ENCODE measurements around the gene TECPR1.

The TECPR1 gene, protein sequence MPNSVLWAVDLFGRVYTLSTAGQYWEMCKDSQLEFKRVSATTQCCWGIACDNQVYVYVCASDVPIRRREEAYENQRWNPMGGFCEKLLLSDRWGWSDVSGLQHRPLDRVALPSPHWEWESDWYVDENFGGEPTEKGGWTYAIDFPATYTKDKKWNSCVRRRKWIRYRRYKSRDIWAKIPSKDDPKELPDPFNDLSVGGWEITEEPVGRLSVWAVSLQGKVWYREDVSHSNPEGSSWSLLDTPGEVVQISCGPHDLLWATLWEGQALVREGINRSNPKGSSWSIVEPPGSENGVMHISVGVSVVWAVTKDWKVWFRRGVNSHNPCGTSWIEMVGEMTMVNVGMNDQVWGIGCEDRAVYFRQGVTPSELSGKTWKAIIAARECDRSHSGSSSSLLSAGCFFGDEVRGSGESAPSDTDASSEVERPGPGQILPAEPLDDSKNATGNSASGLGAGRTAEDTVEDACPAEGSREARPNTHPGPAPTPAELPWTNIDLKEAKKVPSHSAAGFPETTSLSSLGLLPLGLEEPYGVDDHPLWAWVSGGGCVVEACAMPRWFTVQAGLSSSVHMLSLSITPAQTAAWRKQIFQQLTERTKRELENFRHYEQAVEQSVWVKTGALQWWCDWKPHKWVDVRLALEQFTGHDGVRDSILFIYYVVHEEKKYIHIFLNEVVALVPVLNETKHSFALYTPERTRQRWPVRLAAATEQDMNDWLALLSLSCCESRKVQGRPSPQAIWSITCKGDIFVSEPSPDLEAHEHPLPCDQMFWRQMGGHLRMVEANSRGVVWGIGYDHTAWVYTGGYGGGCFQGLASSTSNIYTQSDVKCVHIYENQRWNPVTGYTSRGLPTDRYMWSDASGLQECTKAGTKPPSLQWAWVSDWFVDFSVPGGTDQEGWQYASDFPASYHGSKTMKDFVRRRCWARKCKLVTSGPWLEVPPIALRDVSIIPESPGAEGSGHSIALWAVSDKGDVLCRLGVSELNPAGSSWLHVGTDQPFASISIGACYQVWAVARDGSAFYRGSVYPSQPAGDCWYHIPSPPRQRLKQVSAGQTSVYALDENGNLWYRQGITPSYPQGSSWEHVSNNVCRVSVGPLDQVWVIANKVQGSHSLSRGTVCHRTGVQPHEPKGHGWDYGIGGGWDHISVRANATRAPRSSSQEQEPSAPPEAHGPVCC

DNA sequence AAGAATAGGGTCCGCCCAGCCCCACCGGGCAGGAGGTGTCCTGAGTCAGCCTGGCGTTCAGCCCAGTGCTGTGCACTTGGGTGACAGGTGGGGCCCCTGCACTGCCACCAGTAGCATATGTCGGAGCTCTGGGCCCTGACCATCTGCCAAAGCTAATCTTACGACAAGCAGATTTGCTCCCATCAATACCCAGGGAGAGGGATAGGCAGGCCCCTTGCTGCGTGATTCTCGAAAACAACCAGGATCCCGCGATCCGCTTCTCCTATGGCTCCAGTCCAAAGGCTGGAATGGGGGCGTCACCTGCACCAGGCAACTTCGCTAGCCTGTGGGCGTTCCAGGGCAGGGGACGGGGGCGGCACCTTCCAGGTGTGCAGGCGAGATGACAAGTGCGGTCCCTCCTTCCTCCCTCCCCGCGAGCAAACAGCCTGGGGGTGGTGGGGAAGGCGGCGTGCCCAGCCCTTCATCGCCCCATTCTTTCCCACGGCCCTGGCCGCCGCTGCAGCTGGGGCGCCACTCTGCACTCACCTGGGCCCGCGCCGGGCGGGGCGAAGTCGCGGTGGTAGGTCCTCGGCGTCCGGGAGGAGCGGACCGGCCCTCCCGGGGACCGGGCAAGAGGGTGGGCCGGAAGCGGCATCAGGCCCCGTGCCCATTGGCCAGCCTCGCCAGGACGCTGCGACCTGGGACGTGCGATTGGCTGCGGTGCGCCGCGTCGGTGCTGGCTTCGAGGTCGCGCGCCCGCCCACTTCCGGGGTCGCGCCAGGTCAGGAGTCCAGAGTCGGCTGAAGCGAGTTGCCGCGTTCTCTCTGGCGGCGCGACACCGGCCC, at the start of gene TECPR1:
Gene TECPR1, minus strand, starts transcription at position 632 of the 824 bp plus-strand sequence. CDS start 6,086 bp downstream, outside the sequence.
- peak; percentile 87 for DNase-seq (ENCODE audit: low read depth)

DNA sequence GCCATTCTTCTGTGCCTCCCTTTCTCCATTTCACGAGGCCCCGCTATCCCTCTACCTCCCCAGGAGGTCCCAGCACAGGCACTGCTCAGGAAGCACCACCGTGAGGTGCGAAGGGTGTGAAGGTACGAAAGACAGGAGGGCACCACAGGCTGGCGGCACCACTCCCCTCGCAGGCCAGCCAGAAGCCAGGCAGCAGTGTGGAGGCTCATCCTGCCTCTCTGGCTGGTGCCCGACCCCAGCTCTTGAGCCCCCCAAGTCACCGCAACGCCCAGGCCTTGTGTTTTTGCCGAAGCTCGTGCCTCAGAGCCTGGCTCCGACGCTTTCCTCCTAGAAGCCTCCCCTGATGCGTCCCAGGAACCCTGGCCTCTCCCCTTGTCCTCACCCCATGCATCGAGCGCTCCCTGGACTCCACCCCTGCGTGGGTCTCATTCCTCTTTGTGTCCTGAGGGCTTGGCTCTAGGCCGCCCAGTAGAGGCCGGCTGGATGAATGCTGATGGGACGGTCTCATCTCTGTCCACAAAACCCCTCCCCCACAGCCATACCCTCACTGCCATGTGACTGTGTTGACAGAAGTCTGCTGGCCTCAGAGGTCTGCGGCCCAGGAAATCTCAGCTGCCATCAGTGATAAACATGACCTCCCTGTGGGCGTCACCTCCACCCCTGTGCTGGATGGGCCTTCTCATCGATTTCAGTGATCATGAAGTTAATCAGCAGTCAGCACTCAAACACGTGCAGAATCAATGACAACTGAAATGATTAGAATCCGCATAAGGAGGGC, 48.8 kb upstream of the TECPR1 start:
- DNase-seq (ENCODE audit: low read depth), result no peak

DNA sequence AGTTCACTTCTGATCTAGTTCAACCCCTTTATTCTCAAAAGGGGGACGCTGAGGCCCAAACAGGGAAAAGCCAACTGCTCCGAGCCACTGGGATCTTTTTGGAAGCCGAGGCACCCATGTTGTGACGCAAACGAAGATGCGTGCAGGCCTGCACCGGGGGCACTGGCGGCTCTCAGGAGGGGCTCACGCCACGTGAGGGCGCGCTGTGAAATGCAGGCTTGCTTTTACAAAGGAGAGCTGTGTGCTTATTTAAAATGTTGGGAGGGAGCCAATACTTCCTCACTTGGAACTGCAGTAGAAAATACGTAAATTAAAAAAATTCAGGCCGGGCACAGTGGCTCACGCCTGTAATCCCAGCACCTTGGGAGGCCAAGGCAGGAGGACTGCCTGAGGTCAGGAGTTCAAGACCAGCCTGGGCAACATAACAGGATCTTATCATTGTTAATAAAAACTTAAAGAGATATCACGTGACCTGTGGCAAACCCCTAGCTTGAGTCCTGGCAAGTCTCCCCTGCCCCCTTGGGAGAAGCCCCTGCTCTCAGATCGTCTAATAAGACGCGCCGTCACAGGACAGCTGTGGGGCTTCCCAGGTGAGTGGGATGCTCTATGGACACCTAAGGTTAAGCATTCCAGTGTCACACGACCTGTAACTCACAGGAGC, 45.7 kb upstream of the TECPR1 start:
- DNase-seq (ENCODE audit: low read depth), result no peak

DNA sequence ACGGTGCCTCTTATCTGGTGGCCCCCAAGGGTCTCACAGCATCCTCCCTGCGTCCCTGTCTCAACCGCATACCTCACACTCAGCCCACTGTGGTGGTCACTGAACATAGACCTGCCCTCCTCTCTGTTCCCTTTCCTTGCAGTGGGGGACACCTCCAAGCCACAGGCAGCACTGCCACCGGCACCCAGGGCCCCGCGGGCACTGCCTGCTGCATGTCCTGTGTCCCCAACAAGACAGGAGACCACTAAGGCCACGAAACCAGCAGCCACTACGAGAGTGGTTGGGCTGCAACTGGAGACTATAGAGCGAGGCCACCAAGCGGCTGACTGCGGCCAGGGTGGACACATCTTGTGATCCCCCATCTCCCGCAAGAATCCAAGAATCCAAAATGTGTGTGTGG, 44.8 kb upstream of the TECPR1 start:
- no peak for DNase-seq (ENCODE audit: low read depth)

DNA sequence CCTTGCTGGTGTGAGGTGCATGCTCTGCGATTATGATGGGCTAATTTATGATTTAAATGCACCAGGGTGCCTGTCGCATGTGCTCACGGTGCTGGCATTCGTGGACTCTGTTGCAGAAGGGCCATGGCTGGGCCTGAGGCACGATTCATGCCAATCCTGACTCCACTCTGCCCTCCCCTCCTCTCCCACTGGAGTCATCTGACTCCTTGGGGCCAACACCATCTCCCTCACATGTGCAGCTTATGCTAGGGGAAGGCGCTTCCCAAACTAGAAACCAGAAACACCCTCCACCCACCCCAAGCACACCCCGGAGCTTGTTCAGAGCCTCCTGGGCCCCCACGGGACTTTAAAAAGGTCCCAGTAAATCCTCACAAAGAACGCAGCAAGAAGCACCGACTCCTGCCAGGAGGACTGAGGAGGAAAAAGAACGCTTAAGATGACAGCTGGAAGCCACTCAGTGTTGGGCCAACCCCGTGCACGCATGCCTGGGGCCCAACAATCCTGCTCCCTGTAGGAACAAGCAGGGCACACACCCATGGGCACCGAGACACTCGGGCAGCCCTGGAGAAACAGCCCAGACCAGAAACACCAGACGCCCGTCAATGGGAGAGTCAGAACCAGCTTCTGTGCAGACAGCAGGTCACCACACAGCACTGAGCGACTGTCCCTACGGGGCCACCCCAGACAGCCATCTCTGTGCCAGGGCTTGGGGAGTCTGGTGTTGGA, 43.6 kb upstream of the TECPR1 start:
- DNase-seq (ENCODE audit: low read depth), result no peak

DNA sequence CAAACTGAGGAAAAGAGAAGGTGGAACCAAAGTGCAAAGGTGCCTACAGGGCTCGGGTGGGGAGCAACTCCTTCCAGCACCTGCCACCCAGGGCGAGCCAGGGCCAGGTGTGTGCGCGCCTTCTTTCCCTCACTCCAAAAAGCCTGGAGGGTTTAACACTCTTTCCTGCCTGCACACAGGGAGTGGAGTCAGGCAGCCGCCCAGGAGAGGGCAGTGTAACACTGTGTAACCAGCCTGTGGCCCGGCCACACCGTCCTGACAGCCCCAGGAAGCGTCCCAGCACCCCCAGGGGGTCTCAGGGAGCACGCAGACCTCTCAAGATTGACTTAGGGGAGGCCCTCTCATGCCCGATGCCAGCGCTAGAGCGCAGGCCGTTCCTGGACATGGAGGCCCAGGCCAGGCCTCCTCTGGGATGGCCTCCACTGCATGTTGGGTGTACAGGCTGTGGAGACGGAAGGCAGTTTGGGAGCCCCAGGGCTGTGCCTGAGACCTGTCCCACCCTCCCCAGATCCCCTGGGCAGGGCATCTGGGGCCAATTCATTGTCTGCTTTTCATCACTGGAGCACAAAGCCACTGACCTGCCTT, 42.9 kb upstream of the TECPR1 start:
- no peak for DNase-seq (ENCODE audit: low read depth)

DNA sequence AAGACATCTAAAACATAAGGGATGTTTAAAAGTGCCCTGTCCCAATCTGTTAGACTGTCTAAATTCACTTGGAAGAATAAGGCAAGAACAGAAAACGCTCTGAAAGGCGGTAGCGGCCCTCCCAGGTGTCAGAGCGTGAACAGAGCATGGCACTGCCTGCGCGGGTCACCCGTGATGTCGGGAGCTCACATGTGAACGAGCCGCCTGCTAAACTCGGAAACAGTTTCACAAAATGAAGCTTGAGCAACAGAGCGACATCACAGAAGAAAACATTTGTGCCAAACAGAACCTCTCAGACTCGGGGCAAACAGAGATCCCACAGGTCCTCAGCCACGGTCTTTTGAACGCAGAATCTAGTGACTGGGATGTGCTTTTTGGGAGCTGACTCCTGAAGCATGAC, 42.3 kb upstream of the TECPR1 start:
- DNase-seq (ENCODE audit: low read depth), result no peak

DNA sequence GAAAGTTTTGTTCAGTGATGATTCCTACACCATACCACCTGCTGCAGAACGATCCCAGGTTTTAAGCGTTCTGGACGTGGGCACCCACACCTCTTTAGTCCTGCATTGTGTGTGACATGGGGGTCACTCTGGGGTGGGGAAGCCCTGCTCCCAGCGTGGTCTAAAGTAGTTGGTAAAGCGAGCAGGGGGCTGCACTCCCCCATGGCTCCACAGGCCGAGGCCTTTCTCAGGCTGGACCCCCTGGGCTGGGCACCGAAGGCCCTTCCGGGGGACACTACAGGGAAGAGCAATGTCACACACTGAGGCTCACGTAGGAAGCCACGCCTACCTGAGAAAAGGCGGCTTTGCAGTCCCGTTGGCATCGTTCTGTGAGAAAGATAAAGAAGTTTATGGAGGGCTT, 41.7 kb upstream of the TECPR1 start:
- no peak for DNase-seq (ENCODE audit: low read depth)

DNA sequence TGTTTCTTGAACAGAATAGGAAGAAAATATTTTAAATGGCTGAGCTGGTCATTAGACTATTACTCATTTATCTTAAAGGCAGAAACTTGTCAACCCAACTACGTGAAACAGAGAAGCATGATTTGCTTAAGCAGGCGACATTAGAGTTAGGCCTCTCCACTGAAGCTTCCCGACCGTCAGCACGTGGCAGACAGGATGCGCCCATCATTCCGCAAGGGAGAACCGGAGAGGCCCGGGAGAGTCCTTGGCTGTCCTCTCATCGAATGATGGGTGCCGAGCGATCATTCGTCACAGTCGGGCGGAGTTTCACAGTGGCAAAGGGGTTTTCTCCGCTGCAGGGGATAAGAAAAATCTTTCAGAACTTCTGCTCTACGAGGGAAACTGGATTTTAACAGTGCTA, 41.2 kb upstream of the TECPR1 start:
- DNase-seq (ENCODE audit: low read depth), result no peak

DNA sequence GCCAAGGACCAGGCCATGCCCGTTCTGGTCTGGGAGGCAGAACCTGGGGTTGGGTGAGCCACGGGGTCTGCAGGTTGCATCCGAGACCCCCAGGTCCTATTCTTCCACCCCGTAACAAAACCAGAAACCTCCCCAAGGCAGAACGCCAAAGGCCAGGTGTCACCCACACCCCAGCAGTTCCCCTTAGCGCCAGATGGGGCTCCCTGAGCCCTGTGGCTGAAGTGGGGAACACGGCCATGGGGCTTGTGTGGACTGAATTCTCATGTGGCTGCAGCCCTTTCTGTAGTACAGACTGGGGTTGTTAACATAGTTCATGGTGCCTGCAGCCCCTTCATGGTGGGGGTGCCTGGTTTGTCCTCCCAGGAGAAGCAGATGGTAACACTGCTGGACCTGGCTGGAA, 39.7 kb upstream of the TECPR1 start:
- DNase-seq (ENCODE audit: low read depth), result no peak

DNA sequence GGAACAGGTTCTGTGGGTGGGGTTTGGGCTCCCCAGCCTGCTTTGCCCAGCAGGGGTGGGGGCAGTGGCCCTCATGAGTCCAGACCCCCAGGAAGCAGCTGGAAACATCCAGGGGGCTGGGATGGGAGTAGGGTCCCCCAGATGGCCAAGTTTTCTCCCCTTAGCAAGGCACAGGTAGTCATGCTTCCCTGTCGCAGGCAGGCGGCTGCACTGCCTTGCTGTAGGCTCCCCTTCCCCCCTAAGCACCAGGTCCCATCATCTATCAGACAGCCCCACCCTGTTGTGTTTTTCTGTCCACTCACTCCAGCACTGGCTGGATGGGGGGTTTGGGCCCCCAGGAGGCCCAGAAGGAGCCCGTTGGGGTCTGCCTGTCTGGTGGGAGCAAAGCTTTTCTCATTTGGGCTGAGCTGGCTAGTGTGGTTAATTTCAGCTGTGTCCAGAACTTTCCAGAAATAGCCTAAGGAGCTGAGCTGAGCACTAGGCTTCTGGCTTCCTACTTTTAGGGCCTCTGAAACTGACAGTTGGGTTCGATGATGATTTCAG, 37.4 kb upstream of the TECPR1 start:
- DNase-seq (ENCODE audit: low read depth), result no peak

DNA sequence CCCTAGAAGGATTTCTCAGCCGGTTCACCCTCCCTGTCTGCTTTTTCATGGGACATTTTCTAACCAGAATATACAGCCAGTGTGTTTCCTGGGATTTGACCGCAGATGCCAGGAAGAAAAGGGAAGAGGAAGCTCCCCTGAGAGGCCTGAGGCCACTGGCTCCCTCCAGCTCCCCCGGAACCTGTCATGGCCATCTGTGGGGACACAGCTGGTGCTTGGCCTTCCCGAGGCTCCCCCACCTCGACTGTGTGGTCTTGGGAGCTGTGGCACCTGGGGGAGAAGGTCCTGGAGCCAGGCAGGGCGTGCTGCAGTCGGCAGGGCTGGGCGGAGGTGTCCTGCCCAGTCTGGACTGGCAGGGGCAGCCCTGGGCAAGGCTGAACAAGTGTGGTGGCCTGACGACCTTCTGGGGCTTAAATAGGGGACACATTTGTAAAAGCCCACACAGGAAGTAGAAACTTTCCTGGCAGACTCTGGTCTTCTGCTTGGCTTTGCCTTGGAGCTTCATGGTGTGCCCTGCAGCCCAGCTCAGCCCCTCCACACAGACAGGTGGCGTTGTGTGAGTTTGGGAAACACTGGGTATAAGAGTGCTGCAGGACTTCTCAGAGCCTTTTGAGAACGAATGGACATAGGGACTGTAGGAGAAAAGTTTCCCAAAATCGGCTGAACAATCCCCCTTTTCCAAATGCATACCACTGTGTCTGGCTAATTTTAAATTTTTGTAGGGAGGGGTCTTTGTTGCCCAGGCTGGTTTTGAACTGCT, 36.2 kb upstream of the TECPR1 start:
- no peak for DNase-seq (ENCODE audit: low read depth)

DNA sequence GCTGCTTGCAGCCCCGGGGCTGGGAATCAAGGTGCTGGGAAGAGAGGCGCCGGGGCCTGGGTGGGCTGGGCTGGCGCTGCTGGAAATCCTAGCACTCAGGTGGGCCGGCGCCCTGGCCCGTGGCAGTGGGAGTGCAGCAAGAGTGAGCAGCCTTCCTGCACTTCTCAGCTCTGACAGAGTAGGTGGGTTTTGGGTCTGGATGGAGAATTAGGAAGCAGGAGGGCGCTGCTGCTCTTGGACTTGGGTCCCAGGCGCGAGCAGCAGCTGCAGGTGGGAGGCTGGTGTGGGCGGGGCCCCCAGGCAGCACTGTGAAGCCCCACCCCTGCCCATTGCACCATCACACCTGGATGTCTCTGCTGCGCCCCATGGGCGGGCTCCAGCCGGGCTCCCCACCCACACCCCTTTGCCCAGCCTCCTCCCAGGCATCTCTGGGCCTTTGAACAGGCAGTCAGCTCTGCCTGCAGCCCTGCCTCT, 35.5 kb upstream of the TECPR1 start:
- DNase-seq (ENCODE audit: low read depth), result no peak

DNA sequence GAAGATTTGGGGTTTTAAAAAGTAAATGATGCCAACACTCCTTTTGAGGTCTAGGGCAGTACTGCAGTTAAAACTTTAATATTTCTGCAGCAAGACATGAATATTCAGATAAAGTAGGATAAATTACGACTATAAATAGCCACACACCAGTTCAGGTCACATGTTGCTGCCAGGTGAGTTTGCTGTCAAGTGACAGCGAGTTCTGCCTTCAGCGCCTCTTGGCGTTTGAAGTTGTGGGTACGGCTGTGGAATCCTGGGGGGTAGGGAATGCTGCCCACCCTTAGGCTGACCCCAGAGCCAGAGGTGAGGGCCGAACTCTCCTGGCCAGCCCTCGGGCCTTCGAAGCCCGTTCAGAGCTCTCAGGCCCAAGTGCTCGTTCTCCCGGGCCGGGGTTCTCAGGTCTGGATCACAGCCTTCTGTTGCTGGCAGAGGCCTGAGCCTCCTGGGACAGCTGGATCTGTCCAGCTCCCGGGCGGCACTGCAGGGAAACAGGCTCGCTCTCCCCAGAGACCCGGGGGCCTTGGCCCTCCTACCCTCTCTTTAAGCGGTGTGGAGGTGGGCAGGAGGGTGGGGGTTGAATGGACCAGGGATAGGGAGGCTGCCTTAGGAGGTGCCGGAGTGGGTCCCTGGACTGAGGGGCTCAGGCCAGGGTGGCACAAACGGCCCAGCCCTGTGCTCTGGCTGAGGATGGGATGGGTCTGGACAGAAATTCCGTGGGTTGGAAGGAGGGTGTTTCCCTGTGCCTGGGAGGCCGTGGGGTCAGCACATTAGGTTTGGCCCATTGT, 34.9 kb upstream of the TECPR1 start:
- no peak for DNase-seq (ENCODE audit: low read depth)

DNA sequence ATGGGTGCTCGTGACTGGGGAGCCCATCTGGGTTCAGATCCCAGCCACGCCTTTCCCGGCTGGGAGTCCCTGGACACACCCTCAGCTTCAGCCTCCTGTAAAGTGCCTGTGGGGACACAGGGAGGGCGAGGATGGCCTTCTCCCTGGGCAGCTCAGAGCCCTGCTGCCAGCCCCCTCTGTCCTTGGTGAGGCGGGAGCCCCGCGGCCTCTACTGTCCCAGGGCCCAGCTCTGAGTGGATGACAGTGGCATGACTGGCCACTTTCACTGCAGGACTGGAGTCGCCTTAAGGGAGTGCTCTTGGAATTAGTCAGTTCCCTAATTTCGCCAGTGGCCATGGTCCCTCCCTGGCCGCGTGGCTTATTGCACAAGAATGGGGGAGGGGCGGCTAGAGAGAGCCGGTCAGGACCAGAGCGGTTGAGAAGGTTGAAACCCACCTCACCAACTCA, 34.1 kb upstream of the TECPR1 start:
- no peak for DNase-seq (ENCODE audit: low read depth)

DNA sequence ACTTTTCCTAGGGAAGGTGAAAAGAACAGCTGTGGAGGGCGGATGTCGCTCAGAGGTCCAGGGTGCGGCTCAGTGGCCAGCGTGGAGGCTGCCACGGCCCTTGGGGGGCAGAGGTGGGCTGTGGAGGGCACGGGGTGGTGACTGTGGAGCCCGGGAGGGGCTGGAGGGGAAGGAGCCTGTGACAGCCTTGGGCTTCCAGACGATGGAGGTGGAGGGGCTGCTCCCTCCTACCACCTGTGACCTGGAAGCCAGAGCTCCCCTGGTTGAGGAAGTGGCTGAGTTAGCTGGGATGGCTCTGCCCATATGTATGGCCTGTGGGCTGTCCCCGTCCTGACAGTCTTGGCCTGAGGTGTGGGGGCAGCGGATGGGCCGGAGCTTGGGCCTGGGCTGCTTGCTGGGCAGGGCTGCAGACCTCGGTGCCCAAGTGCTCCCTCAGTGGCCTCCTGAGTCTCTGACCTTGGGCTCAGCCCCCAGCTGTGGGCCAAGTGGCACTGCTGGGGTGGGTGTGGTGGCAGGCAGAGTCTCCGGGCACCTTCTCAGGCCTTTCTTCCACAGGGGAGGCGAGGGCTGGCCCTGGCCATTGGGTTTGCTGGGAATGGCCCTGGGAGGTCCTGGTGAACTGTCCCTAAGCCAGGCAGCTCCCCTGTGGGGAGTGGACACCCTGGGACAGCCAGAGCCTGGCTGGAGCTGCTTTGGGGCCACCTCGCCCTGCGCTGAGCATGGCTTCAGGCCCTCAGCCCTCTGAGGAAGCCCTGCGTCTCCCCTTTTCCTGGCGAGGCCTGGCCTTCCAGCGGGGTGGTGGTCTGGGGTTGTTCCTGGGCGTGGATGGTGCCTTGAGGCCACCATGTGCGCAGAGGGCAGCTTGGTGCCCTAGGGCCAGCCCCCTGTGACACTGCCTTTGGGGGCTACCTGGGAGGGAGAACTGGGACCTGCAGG, 33.4 kb upstream of the TECPR1 start:
- no peak for DNase-seq (ENCODE audit: low read depth)

All from activated T-cell treated with anti-CD3 and anti-CD28 coated beads for 48 hours (primary cell).